Right renal cortex interstitium (tissue), 3 donors: ENCODE results near the gene PROSER2. TPM values are rescaled to one million over a fixed set of nuclear protein-coding genes. Genes with fewer than 3 reads are reported as not detected.
A peak's percentile ranks its signal among the peaks of the same experiment; 100 is the strongest.

Experiments used
- DNase-seq, 3 donors: peaks; one replicate each; pipeline ENCODE4 v3.0.0-alpha.2; 2013; ENCODE audit warnings: low read depth in 3 of 3, low spot score in 2 of 3
- polyA plus RNA-seq, 3 donors: library from polyadenylated mRNA; unstranded; fragments of 120-200 nt; gene quantifications; one replicate each; pipeline ENCODE4 v1.2.1, GENCODE V29; 2013; ENCODE audit not compliant: insufficient read length in 3 of 3

The PROSER2 gene
- polyA plus RNA-seq, 3 donors = 4.7 to 6.1 (median 5.6) TPM

GRCh38 chr10:11799736-11800080, 23.4 kb upstream of the PROSER2 start:
- DNase-seq = no peak

- no peak for DNase-seq
These were observed 18.8 kb upstream of the PROSER2 start for GRCh38 chr10:11804336-11804735.

- no peak for DNase-seq
These were observed 17.4 kb upstream of the PROSER2 start for GRCh38 chr10:11805792-11806191.

- DNase-seq = no peak
These were observed 16.4 kb upstream of the PROSER2 start for GRCh38 chr10:11806706-11807105.

GRCh38 chr10:11808808-11809207, 14.3 kb upstream of the PROSER2 start:
- DNase-seq = no peak

GRCh38 chr10:11810313-11810766, 12.8 kb upstream of the PROSER2 start:
- DNase-seq = peak in 1 of 3 donors; percentile 69

- DNase-seq = no peak
These were observed 12.2 kb upstream of the PROSER2 start for GRCh38 chr10:11810973-11811372.

GRCh38 chr10:11813177-11813576, 10.0 kb upstream of the PROSER2 start:
- no peak for DNase-seq

- DNase-seq = no peak
These were observed 9.1 kb upstream of the PROSER2 start for GRCh38 chr10:11813855-11814567.

GRCh38 chr10:11819027-11819426, 4.1 kb upstream of the PROSER2 start:
- no peak for DNase-seq

GRCh38 chr10:11822026-11822756, 965 bp upstream of the PROSER2 start:
- DNase-seq = no peak

GRCh38 chr10:11822809-11823121, 391 bp upstream of the PROSER2 start:
- no peak for DNase-seq

GRCh38 chr10:11823989-11824346, 812 bp downstream of the PROSER2 start:
- no peak for DNase-seq

- no peak for DNase-seq
These were observed 1.2 kb downstream of the PROSER2 start for GRCh38 chr10:11824376-11824775.

GRCh38 chr10:11824825-11825224, 1.7 kb downstream of the PROSER2 start:
- DNase-seq = no peak

- no peak for DNase-seq
These were observed 2.7 kb downstream of the PROSER2 start for GRCh38 chr10:11825796-11826414.

GRCh38 chr10:11827006-11827405, 3.9 kb downstream of the PROSER2 start:
- DNase-seq = no peak

GRCh38 chr10:11827414-11827813, 4.3 kb downstream of the PROSER2 start:
- no peak for DNase-seq

- DNase-seq = no peak
These were observed 5.6 kb downstream of the PROSER2 start for GRCh38 chr10:11828682-11829284.

- no peak for DNase-seq
These were observed 7.8 kb downstream of the PROSER2 start for GRCh38 chr10:11830836-11831519.

- DNase-seq = no peak
These were observed 8.4 kb downstream of the PROSER2 start for GRCh38 chr10:11831520-11831951.
